SK-N-DZ (cell line): ENCODE data around the gene LDLRAD4.
A peak's percentile ranks its signal among the peaks of the same experiment; 100 is the strongest.

ENCODE experiments used
- DNase-seq: peaks from one replicate; pipeline ENCODE4 v3.0.0-alpha.2; 2015; ENCODE audit warnings: low spot score

The LDLRAD4 gene

GRCh38 chr18:13201292-13201691 lies 17.3 kb upstream of the LDLRAD4 start:
- no peak for DNase-seq

- DNase-seq: no peak
Measured at GRCh38 chr18:13202571-13202970, 16.0 kb upstream of the LDLRAD4 start.

GRCh38 chr18:13206301-13206700 lies 12.3 kb upstream of the LDLRAD4 start:
- DNase-seq: no peak

GRCh38 chr18:13207294-13207693 lies 11.3 kb upstream of the LDLRAD4 start:
- DNase-seq: no peak

GRCh38 chr18:13211534-13211933 lies 7.0 kb upstream of the LDLRAD4 start:
- no peak for DNase-seq

GRCh38 chr18:13213036-13213795 lies 5.3 kb upstream of the LDLRAD4 start:
- DNase-seq: no peak

GRCh38 chr18:13214609-13215008 lies 4.0 kb upstream of the LDLRAD4 start:
- DNase-seq: no peak

- DNase-seq: peak; percentile 73
Measured at GRCh38 chr18:13216092-13216582, 2.4 kb upstream of the LDLRAD4 start.

GRCh38 chr18:13216711-13217465 lies 1.7 kb upstream of the LDLRAD4 start:
- peak; percentile 44 for DNase-seq

GRCh38 chr18:13217466-13217961 lies 1.0 kb upstream of the LDLRAD4 start:
- peak; percentile 64 for DNase-seq

- peak; percentile 39 for DNase-seq
Measured at GRCh38 chr18:13217971-13218367, 591 bp upstream of the LDLRAD4 start.

- DNase-seq: no peak
Measured at GRCh38 chr18:13218997-13219396, 437 bp downstream of the LDLRAD4 start.

- no peak for DNase-seq
Measured at GRCh38 chr18:13219593-13220159, 1.1 kb downstream of the LDLRAD4 start.

GRCh38 chr18:13220361-13220991 lies 1.9 kb downstream of the LDLRAD4 start:
- DNase-seq: no peak

- DNase-seq: peak; percentile 84
Measured at GRCh38 chr18:13221869-13222855, 3.6 kb downstream of the LDLRAD4 start.

GRCh38 chr18:13222856-13223281 lies 4.3 kb downstream of the LDLRAD4 start:
- peak; percentile 29 for DNase-seq

GRCh38 chr18:13223311-13224143 lies 5.0 kb downstream of the LDLRAD4 start:
- DNase-seq: peak; percentile 29

- DNase-seq: no peak
Measured at GRCh38 chr18:13225261-13225660, 6.7 kb downstream of the LDLRAD4 start.

GRCh38 chr18:13226533-13227144 lies 8.1 kb downstream of the LDLRAD4 start:
- DNase-seq: no peak
